D721Med (cell line): ENCODE data around the gene IMPA2.

Source experiments
- DNase-seq: peaks from one replicate; pipeline ENCODE4 v3.0.0; 2011; ENCODE audit warnings: low spot score; ENCODE audit not compliant: insufficient read length
- FAIRE-seq: peaks from 2 replicates; lab custom pipeline; 2011; peaks lifted over from hg19 to GRCh38; lab: Jason Lieb, UNC
- TF ChIP-seq, protein P1 (sequence below): IDR thresholded peaks from 2 replicates; pipeline ENCODE4 v1.5.1; 2012; ENCODE audit warnings: mild to moderate bottlenecking, control low read depth; ENCODE audit not compliant: insufficient read depth; ENCODE audit errors: missing control alignments

IMPA2 gene

DNA sequence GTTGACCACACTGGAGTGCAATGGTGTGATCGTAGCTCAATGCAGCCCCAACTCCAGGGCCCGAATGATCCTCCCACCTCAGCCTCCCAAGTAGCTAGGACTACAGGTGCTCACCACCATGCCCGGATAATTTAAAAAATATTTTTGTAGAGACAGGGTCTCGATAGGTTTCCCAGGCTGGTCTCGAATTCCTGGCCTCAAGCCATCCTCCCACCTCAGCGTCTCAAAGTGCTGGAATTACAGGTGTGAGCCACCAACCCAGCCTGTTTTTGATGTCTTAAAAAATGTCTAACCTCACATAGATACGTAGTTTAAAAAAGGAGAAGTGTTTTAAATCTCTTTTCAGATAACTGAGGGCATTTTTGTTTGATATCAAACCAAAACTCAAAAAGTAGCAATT lies 37.6 kb downstream of the IMPA2 start:
- TF ChIP-seq, protein P1, sequence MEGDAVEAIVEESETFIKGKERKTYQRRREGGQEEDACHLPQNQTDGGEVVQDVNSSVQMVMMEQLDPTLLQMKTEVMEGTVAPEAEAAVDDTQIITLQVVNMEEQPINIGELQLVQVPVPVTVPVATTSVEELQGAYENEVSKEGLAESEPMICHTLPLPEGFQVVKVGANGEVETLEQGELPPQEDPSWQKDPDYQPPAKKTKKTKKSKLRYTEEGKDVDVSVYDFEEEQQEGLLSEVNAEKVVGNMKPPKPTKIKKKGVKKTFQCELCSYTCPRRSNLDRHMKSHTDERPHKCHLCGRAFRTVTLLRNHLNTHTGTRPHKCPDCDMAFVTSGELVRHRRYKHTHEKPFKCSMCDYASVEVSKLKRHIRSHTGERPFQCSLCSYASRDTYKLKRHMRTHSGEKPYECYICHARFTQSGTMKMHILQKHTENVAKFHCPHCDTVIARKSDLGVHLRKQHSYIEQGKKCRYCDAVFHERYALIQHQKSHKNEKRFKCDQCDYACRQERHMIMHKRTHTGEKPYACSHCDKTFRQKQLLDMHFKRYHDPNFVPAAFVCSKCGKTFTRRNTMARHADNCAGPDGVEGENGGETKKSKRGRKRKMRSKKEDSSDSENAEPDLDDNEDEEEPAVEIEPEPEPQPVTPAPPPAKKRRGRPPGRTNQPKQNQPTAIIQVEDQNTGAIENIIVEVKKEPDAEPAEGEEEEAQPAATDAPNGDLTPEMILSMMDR = no peak
- FAIRE-seq (no peak), DNase-seq (no peak)

GRCh38 chr18:12021077-12021476 lies 39.8 kb downstream of the IMPA2 start:
- no peak for FAIRE-seq
- TF ChIP-seq, protein P1 = no peak
- DNase-seq = no peak

- DNase-seq (no peak), FAIRE-seq (no peak)
- TF ChIP-seq, protein P1 = no peak
Measured at GRCh38 chr18:12021596-12021995, 40.3 kb downstream of the IMPA2 start.

DNA sequence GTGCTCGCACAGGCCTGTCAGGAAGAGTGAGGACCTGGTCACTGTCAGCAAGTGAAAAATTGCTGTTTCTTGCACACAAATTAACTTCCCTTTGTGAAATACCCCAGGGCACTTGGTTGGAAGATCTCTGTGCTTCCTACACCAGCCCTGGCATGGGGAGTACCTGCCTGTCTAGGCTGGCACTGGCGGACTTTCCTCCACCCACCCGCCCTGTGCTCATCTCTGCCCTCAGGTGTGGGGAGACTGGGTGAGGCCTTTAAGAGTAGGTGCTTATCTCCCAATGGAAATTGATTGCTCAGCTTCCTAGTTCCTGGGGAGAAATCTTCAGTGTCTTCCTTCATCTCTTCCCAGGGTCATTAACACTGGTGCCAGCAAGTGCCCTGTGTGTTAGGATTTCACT lies 42.1 kb downstream of the IMPA2 start:
- FAIRE-seq (no peak), DNase-seq (no peak)
- TF ChIP-seq, protein P1 = no peak

GRCh38 chr18:12026562-12026961 lies 45.3 kb downstream of the IMPA2 start:
- FAIRE-seq (no peak), DNase-seq (no peak)
- TF ChIP-seq, protein P1 = no peak

- DNase-seq (no peak), FAIRE-seq (no peak)
- TF ChIP-seq, protein P1 = no peak
Measured at GRCh38 chr18:12027046-12027445, 45.7 kb downstream of the IMPA2 start.

DNA sequence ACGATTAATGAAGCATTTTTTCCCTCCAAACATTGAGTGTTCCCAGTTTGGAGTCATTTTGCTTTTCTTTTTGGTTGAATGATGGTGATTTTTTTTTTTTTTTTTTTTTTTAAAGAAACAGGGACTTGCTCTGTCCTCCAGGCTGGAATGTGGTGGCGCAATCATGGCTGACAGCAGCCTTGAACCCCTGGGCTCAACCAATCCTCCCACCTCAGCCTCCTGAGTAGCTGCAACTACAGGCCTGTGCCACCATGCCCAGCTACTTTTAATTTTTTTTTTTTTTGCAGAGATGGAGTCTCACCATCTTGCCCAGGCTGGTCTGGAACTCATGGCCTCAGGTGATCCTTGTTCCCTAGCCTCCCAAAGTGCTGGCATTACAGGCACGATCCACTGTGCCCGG lies 46.2 kb downstream of the IMPA2 start:
- FAIRE-seq (no peak), DNase-seq (no peak)
- TF ChIP-seq, protein P1 = no peak
